Measurements from ENCODE around the gene STARD3.

STARD3 gene

GRCh38 chr17:39604911-39605491 is 31.9 kb upstream of the STARD3 start:
- no peak for DNase-seq

GRCh38 chr17:39605492-39606433 is 31.2 kb upstream of the STARD3 start:
- DNase-seq, result peak; percentile 21 to 36

- DNase-seq, result no peak
Observed at GRCh38 chr17:39606434-39607056, 30.4 kb upstream of the STARD3 start.

- no peak for DNase-seq
Observed at GRCh38 chr17:39607057-39607850, 29.7 kb upstream of the STARD3 start.

GRCh38 chr17:39607851-39608130 is 29.2 kb upstream of the STARD3 start, which contains the start of gene NEUROD2:
Gene NEUROD2, minus strand, starts transcription at chr17:39607920. Its CDS starts 1,321 bp downstream, at chr17:39606599.
- no peak for DNase-seq

- no peak for DNase-seq
Observed at GRCh38 chr17:39608142-39608981, 28.6 kb upstream of the STARD3 start.

GRCh38 chr17:39609416-39610025 is 27.4 kb upstream of the STARD3 start:
- no peak for DNase-seq

GRCh38 chr17:39611401-39612112 is 25.4 kb upstream of the STARD3 start:
- DNase-seq, result no peak

- DNase-seq, result no peak
Observed at GRCh38 chr17:39612291-39612894, 24.6 kb upstream of the STARD3 start.

GRCh38 chr17:39612935-39613464 is 23.9 kb upstream of the STARD3 start:
- no peak for DNase-seq

- DNase-seq, result no peak
Observed at GRCh38 chr17:39614545-39615157, 22.3 kb upstream of the STARD3 start.

GRCh38 chr17:39615434-39615833 is 21.5 kb upstream of the STARD3 start:
- DNase-seq, result no peak

GRCh38 chr17:39617100-39617445 is 19.9 kb upstream of the STARD3 start:
- DNase-seq, result no peak

- DNase-seq, result peak; percentile 25 to 26
Observed at GRCh38 chr17:39617446-39618245, 19.3 kb upstream of the STARD3 start.

- no peak for DNase-seq
Observed at GRCh38 chr17:39618246-39618913, 18.6 kb upstream of the STARD3 start.

- DNase-seq, result no peak
Observed at GRCh38 chr17:39618956-39619785, 17.8 kb upstream of the STARD3 start.

GRCh38 chr17:39619786-39620101 is 17.2 kb upstream of the STARD3 start:
- DNase-seq, result no peak
